ENCODE results near the gene MAP3K7CL. TPM values are rescaled to one million over a fixed set of nuclear protein-coding genes. Genes with fewer than 3 reads are reported as not detected.

The MAP3K7CL gene
- total RNA-seq, 1 donor from 2014 or later = 19.0 TPM

DNA sequence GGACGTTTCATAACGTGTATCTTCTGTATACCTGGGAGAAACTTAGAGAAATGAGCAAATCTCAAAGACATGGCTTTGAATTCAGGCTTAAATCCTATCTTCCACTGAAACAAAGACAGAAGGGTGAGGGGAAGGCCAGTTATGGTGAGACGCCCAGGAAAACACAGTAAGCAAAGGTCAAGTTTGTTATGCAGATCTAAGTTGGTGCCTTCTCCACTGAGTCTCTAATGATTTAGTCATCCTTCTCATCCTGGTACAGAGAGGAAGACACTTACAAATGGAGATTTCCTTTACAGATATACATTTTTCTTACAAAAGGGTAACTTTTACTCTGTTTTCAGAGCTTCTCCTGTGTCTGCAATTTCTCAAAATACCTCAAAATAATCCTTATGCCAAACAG is 64.4 kb downstream of the MAP3K7CL start:
- no peak for DNase-seq (ENCODE audit: low spot score)

DNA sequence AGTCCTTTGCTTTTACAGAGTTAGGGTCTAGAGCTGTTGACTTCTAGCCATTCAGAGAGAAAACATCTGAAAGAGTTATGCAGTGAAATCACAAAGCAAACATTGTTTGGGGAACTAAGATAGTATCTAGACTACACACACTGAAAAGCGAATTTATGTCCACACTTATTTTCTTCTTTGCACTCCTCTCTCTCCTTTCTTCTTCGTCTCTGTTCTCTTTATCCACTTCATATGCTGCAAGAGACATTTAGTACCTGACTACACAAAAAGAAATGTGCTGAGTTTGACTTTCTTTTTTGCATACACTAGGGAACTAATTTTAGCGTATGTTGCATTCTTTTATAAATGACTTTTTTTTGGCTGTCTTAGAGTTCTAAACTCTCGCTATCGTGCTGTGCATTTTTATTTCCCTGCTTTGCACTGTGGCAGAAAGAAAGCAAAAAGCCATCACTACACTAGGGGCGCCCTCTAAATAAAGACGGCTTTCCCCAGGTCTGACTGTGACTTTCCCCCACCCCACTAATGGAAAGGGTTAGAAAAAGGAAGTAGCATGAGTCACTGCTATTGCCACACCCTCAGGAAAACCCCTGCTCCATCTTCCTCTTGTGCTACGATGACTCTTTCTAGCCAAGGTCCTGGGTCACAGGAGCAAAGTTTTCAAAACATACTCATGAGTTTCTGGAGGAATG is 65.7 kb downstream of the MAP3K7CL start:
- peak; percentile 67 for DNase-seq (ENCODE audit: low spot score)

DNA sequence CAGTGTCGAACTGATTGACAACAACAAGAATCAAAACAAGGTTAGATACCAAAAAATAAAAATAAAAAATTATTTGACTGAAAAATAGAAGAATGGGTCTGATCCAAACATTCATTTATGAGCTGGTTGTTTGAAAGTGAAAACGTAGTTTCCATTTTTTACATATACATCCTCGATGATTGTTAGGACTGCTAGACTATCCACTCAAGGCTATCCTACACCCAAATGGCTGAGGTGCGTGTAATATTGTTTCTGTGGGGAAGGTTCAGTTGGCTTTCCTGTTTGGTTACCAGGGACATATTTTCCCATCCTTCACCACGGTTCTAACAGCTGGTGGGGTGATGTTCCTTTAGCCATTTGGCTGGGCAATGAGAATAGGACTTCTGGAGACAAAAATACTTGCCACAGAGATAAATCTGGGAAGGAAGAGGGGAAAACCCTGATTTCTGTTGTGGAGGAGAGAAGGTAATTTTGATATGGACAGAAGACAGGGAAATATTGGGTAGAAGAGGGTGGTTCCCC is 66.3 kb downstream of the MAP3K7CL start:
- DNase-seq (ENCODE audit: low spot score) = no peak

DNA sequence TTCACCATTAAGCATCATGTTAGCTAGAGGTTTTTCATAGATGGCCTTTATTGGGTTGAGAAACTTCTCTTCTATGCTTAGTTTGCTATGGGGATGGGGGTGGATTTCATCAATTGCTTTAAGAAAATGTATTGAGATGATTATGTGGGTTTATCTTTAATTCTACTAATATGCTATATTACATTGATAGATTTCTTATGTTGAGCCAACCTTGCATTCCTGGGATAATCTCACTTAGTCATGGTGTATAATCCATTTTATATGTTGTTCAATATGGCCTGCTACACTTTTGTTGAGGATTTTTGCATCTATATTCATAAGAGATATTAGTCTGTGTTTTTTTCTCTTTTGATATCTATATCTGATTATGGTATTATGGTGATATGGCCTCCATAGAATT is 70.7 kb downstream of the MAP3K7CL start:
- no peak for DNase-seq (ENCODE audit: low spot score)

DNA sequence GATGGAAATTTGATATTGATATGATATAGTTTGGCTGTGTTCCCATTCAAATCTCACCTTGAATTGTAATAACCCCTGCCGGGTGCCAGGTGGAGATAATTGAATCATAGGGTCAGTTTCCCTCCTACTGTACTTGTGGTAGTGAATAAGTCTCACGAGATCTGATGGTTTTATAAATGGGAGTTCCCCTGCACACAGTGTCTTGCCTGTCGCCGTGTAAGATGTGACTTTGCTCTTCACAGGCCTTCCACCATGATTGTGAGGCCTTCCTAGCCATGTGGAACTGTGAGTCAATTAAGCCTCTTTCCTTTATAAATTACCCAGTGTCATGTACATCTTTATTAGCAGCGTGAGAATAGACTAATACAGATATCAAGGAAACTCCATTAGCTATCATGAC is 74.6 kb downstream of the MAP3K7CL start:
- DNase-seq (ENCODE audit: low spot score) = no peak

DNA sequence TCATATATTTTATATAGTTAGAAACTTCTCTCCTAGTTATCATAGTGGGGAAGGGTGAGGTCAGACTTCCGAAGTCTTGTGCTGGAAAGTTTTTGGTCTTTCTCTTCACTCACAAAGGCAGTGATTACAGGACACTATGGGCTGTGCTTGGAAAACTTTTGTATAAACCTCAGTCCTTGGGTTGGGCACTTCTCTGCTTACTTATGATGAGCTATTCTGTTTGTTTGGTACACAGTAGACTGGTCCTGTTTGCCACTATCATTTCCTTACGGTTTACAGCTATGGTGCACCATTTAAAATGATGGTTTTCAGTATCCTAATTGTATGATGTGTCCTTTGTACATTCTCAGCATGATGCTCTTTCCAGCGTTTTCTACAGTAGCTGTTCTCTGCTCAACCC is 75.5 kb downstream of the MAP3K7CL start:
- DNase-seq (ENCODE audit: low spot score) = no peak

DNA sequence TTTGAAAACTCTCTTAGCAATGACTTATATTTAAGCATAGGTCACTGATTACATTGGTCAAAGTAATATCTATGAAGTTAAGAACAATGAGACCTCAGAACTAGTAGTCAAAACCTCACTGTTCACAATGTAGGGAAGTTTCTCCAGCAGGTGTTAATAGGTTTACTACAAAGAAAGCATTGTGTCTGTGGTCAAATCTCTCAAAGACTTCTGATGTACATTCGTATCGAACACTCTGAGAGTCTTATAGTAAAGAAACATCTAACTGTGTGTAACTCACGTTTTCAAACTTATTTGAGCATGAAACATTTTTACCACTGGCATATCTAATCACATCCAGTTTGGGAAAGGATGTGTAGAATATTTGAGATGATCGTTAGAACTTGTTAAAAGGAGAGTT is 76.0 kb downstream of the MAP3K7CL start:
- no peak for DNase-seq (ENCODE audit: low spot score)

DNA sequence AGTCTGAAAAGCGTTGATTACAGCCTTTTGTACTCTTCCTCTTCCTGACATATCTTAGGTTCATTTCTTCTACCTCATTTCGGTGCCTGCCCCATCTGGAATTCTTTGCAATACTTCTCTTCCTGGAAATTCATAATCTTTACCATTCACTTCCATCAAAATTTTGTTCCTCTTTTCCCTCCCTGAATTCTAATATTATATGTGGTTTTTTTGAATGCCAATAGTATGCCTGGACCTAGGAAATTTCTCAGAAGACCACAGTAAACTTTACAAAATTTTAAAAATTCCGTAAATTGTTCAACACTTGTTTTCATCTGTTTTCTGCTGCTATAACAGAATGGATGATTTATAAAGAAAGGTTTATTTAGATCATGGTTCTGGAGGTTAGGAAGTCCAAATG is 76.8 kb downstream of the MAP3K7CL start:
- DNase-seq (ENCODE audit: low spot score) = no peak

DNA sequence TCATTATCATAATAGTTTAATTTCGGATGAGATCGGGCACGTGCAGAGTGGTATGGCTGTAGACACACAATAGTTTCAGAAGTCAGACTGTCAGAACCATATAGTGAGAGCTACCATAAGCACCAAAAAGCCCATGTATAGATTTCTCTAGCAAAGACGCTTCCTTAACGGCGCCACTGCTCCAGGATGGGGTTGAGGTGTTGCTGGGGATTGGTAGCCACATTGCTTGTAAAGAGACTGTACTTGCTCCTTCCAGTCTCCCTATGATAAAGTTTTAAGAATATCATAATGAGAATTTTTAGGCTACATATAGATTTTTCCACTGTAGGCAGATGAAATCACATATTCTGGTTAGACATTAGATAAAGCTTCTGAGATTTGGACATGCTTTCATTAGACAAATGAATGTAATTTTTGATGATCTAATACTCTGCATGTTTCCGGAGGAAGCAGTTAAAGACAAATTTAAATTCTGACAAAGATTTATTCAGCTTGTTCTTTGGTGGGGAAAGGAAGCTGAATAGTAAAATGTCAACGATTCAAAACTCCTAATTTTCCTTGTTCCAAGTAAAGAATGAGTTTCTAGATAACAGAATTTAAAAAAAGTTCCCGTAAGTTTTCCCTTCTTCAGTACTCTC is 77.7 kb downstream of the MAP3K7CL start:
- no peak for DNase-seq (ENCODE audit: low spot score)

DNA sequence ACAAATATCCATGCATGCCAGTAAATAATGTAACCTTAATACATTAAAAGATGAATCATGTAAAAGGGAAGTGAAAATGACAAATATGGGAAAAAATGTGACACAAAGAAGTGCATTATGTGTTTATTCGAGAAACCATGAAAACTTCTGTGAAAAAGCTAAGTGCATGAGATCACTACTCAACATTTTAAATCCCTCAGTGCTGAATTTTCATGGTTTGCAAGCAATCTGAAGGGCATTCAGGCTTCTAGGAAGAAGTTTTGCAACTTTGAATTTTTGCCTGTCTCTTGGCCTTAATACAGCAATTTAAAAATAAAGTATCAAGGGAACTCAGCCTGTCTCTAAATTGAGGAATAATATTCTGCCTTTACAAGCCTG is 78.2 kb downstream of the MAP3K7CL start:
- peak; percentile 83 for DNase-seq (ENCODE audit: low spot score)

DNA sequence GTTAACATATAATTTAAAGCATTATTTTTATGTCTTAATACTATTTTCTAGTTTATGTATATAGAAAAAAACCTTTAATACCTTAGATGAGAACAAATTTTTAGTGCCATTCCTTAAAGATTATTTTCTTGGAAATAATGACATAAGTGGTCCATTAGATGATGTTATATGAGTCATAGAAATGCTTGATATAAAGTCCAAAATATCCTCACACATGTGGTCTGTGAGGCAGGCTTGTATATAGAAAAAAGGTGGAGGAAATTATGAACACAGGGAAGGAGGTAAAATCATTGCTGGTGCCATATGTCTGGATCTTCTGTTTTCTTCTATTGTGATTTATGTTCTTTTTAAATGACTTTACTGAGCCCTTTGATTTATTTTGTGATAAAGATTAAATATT is 79.3 kb downstream of the MAP3K7CL start:
- DNase-seq (ENCODE audit: low spot score) = no peak

DNA sequence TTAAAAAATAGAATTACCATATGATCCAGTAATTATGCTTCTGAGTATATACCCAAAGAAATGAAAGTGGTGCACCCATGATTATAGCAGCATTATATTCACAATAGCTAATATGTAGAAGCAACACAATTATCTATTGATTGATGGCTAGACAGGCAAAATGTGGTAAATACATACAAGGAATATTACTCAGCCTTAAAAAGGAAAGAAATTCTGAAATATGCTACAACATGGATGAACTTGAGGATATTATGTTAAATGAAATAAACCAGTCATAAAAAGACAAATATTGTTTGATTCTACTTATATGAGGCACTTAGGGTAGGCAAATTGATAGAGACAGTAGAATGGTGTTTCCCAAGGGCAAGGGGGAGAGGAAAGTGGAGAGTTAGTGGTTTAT is 80.8 kb downstream of the MAP3K7CL start:
- no peak for DNase-seq (ENCODE audit: low spot score)

DNA sequence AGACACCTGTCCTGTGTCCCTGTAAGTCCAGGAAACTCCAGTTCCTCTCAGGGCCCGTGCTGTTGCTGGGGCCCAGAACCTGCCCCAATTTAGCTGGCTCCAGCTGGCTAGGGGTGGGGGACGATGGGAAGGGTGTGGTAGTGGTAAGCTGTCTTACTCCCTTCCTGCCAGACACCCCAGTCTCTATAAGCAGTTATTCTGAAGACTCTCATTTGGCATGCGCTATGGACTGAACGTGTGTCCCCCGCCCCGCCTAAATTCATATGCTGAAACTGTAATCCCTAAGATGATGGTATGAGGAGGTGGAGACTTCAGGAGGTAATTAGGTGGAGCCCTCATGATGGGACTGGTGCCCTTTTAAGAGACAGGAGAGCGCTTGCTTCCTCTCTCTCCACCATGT is 82.0 kb downstream of the MAP3K7CL start:
- no peak for DNase-seq (ENCODE audit: low spot score)

DNA sequence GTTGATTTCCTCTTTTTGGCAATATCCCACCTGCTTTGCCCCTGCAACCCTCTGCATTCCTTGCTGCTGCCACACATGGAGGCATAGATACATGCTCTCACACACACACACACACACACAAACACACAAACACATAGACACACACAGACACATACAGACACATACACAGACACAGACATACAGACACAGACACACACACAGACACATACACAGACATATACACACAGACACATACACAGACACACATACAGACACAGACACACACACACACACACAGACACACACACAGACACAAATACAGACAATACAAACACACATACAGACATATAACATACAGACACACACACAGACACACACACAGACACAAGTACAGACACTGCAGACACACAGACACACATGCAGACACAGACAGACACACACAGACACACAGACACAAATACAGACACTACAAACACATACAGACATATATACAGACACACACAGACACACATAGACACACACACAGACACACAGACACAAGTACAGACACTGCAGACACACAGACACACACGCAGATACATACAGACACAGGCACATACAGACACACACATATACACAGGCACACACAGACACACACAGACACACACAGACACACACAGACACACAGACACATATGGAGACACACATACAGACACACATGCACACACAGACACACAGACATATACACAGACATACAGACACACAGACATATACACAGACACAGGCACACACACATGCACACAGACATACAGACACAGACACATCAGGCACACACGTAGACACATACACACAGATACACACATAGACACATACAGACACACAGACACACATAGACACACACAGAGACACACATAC is 83.3 kb downstream of the MAP3K7CL start:
- DNase-seq (ENCODE audit: low spot score) = no peak

DNA sequence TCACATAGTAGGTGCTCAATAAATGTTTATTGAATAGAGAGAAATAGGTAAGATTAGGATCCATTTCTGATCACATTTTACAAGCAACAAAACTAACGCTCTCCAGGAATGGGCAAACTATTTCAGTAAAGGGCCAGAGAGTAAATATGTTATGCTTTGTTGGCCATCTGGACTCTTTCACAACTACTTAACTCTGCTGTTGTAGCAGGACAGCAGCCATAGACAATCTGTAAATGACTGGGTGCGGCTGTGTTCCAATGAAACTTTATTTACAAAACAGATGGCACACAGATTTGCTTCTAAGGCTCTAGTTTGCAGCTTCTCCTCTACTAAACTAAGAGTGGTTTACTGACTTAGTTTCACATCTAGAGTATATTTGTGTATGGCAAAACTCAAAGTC is 85.3 kb downstream of the MAP3K7CL start:
- no peak for DNase-seq (ENCODE audit: low spot score)

DNA sequence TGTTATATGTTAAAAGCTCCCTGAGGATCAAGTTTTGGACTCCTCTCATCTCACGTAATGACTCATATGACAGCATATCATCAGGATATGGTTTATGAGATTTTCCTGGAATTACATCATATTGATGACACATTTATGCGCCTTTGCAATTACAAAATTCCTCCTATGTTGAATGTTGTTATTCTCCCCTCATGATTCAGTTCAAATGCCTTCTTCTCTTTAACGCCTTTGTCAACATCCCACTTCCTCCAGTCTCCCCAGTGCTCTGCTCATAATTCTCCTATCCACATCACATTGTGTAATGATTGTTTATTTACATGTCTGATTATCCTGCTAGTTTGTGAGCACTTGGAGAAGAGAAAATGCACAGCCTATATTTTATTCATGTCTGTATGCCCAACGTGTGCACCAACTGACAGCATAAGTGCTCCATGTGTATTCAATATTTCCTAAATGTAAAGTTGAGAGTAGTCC is 87.4 kb downstream of the MAP3K7CL start:
- peak; percentile 67 for DNase-seq (ENCODE audit: low spot score)

DNA sequence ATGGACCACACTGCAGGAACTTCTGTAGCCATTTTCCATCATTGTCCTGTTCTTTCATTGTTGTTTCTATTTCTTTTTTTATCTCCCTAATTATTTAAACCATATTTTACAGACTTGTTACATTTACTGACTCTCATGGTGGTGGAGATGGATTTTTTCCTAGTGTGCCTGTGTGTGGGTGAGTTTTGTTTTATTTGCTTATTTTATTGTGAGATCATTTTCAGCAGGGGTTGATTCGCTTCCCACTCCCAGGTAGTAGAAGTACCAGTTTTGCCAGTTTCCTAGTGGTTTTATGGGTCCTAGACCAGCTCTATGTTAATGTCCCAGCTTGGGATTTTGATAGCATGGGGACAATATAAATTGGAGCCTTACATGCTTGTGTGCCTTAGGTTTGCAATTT is 88.3 kb downstream of the MAP3K7CL start:
- DNase-seq (ENCODE audit: low spot score) = no peak

DNA sequence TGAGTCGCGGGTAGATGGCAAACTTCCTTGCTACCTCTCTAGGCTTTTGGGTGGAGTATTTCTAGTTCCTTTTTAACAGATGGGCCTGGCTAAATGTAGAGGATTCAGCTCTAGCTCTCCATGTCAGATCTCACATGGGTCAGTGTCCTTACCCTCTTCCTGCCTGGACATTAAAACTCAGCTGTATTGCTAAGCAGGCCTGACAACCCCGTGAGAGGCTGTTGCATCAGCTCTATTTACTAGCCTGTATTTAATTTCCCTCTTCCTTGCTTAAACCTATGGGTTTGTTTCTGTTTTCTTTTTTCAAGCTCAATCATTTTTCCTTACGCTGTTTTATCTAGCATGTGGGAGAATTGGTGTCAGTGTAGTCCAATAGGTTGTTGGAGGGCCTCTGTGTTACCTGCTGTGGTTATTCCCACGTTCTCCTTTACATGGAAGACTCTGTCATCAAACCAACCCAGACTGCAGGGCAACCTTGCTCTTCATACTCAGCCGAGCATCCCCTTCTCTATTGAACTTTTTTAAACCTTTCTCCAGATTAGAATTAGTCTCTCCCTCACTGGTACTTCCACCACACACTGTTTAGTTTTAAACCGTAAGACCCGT is 88.8 kb downstream of the MAP3K7CL start:
- no peak for DNase-seq (ENCODE audit: low spot score)

DNA sequence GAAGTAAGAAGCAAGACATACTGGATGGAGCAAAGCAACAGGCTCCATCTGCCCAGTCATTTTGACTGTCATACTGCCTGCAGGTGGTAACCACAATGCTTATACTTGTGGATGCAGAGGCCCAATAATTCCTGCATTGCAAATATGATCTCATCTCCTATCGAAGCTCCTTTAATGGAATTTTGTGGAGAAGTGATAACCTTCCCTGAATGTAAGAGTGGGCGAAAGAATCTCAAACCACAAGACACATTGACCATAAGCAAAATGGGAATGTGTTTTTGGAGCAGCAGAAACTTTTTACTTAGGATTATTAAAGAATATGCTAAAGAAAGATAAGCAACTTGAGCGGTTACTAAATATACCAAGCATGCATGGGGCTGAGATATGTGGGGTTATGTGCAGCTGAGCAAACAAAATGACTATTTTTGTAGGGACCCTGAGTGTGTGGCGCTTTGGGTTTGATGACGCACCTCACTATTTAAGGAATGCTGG is 90.9 kb downstream of the MAP3K7CL start:
- DNase-seq (ENCODE audit: low spot score) = peak; percentile 61

DNA sequence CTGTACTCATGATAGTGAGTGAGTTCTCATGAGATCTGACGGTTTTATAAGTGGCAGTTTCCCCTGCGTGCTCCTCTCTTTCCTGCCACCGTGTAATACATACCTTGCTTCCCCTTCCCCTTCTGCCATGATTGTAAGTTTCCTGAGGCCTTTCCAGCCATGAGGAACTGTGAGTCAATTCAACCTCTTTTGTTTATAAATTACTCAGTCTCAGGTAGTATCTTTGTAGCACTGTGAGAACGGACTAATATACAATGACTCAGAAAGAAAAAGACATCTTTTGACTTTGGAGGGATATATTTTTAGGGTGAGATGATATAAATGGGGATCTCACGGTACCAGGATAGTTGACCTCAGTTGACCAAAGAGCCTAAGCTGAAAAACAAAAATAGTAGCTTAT is 93.6 kb downstream of the MAP3K7CL start:
- DNase-seq (ENCODE audit: low spot score) = no peak
